C4-2B (cell line): ENCODE results near the gene MPZL2.

Experiments used
- CTCF ChIP-seq: fragments of 450-650 bp; conservative IDR thresholded peaks from 2 replicates; pipeline ENCODE4 v1.5.1; 2017; ENCODE audit warnings: mild to moderate bottlenecking
- ZFX ChIP-seq: fragments of 450-650 bp; IDR thresholded peaks from 2 replicates; pipeline ENCODE4 v1.6.1; 2017

GRCh38 chr11:118217575-118217974 lies 46.5 kb downstream of the MPZL2 start:
- TF ChIP-seq CTCF = no peak
- no peak for TF ChIP-seq ZFX
